ENCODE data around the gene CUZD1. TPM values are rescaled to one million over a fixed set of nuclear protein-coding genes. Genes with fewer than 3 reads are reported as not detected.

Gene CUZD1
- total RNA-seq, 1 donor from 2014 or later = 2.5 TPM

DNA sequence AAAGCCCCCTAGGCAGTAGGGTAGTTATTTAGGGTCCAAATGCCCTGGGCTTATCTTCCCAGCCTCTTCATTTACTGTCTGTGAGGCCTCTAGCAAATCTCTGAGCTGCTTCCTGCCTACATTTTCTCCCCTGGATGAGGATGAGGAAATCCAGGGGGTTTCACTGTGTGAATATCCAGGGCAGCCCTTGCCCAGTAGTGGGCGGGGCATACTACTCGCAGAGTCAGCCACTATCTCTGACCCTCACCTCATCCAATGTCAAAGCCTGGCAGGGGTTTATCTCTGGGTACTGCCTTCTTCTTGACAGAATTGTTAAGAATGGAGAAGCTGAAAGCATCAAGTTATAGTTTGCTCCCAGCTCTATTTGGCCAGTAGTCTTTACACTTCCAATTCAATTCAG is 48.9 kb downstream of the CUZD1 start:
- ATAC-seq (ENCODE audit: low read depth) (no peak), DNase-seq (no peak)
- no peak overlapping the region for H3K27ac Mint-ChIP-seq
- H3K36me3 Mint-ChIP-seq (ENCODE audit: low read depth) = no peaks in the 10 kb centered on the region
- peaks cover 21% of the 10 kb centered on the region for H3K27me3 Mint-ChIP-seq
- no peaks in the 10 kb centered on the region for H3K9me3 Mint-ChIP-seq
- ChIA-PET POLR2A (no interaction called here), CTCF (no interaction called here)
- no peak overlapping the region for H3K4me3 Mint-ChIP-seq
- H3K4me1 Mint-ChIP-seq = no peaks in the 10 kb centered on the region
- TF ChIP-seq, protein P1, sequence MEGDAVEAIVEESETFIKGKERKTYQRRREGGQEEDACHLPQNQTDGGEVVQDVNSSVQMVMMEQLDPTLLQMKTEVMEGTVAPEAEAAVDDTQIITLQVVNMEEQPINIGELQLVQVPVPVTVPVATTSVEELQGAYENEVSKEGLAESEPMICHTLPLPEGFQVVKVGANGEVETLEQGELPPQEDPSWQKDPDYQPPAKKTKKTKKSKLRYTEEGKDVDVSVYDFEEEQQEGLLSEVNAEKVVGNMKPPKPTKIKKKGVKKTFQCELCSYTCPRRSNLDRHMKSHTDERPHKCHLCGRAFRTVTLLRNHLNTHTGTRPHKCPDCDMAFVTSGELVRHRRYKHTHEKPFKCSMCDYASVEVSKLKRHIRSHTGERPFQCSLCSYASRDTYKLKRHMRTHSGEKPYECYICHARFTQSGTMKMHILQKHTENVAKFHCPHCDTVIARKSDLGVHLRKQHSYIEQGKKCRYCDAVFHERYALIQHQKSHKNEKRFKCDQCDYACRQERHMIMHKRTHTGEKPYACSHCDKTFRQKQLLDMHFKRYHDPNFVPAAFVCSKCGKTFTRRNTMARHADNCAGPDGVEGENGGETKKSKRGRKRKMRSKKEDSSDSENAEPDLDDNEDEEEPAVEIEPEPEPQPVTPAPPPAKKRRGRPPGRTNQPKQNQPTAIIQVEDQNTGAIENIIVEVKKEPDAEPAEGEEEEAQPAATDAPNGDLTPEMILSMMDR (IDR thresholded peaks at IDR 0.05) = no peak
- intact Hi-C loops (cut with micrococcal nuclease) = no loop called here

DNA sequence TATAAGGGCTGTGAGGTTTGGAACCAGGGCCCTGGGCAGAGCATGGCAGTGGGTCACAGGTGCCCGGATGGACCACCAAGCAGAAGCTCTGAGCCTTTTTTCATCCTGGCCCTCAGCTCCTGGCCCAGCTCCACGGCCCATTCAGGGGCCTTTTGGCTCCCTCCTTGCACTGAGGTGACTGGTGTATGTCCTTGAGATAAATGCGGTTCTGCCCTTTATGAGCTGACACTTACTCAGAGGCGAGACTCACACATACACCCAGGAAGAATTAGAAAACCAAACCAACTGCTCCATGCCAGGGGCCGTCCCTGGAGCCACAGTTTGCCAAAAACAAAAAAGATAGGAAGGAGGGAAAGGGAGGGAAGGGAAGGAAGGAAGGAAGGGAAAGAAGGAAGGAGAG is 49.7 kb downstream of the CUZD1 start:
- peaks cover 22% of the 10 kb centered on the region for H3K27me3 Mint-ChIP-seq
- intact Hi-C loops (cut with micrococcal nuclease) = no loop called here

DNA sequence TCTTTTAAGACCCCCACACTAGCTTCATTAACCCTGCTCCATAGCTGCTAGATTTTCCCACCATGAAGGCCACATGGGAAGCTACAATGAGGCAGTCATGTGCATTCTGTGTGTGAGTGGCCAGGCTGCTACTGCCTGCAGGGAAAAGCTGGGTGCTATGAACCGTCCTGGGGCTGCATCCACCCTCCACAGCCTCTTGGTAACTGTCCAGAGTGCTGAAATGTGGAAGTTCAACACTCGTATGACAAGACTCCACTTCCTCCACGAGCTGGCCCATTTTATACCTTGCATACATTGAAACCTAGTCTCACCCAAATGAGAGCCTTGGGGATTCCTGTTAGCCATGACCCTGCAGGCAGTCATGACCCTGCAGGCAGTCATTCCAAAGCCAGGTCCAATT is 59.4 kb downstream of the CUZD1 start:
- DNase-seq = no peak
- ATAC-seq (ENCODE audit: low read depth) = no peak
- Mint-ChIP-seq H3K36me3 (ENCODE audit: low read depth) (no peaks in the 10 kb centered on the region), H3K27ac (no peak overlapping the region), H3K9me3 (no peaks in the 10 kb centered on the region), H3K4me3 (no peak overlapping the region), H3K4me1 (no peaks in the 10 kb centered on the region), H3K27me3 (no peaks in the 10 kb centered on the region)
- CTCF ChIA-PET = no interaction called here
- TF ChIP-seq, protein P1 (IDR thresholded peaks at IDR 0.05) = no peak
- intact Hi-C loops (cut with micrococcal nuclease) = no loop called here
- POLR2A ChIA-PET = no interaction called here

More for the DNA sequence above, 49.7 kb downstream of the CUZD1 start:
- TF ChIP-seq, protein P1 (IDR thresholded peaks at IDR 0.05) = no peak
- H3K36me3 Mint-ChIP-seq (ENCODE audit: low read depth) = no peaks in the 10 kb centered on the region
- DNase-seq = no peak
- POLR2A ChIA-PET = no interaction called here
- CTCF ChIA-PET = no interaction called here
- no peak overlapping the region for H3K4me3 Mint-ChIP-seq
- no peak for ATAC-seq (ENCODE audit: low read depth)
- H3K4me1 Mint-ChIP-seq = no peaks in the 10 kb centered on the region
- H3K9me3 Mint-ChIP-seq = no peaks in the 10 kb centered on the region
- no peak overlapping the region for H3K27ac Mint-ChIP-seq

DNA sequence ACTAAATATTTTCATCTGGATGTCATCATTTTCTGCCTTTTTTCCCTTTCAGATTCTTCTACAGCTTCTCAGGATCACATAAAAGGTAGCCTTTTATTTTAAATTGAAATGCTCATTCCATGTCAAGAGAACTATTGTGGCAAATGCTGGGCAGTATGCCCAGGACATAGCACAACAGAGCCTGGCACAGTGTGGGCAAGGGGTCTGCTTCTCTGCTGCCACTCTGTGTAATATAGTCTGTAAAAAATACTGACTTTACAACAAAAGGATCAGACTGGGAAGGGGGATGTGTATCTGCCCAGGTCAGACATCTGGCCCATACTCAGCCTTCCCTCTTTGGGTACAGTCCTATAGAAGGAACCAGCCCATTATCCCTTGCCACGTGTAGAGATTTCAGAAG is 62.7 kb downstream of the CUZD1 start:
- intact Hi-C loops (cut with micrococcal nuclease) = no loop called here
- CTCF ChIA-PET = no interaction called here
- Mint-ChIP-seq H3K4me3 (no peak overlapping the region), H3K27ac (no peak overlapping the region), H3K4me1 (no peaks in the 10 kb centered on the region), H3K27me3 (no peaks in the 10 kb centered on the region), H3K9me3 (no peaks in the 10 kb centered on the region), H3K36me3 (ENCODE audit: low read depth) (no peaks in the 10 kb centered on the region)
- TF ChIP-seq, protein P1 (IDR thresholded peaks at IDR 0.05) = no peak
- DNase-seq (no peak), ATAC-seq (ENCODE audit: low read depth) (no peak)
- POLR2A ChIA-PET = no interaction called here

Other genes with a start within 250 kb of the CUZD1 start
- not detected in 2 replicates for gene C10orf120, start 146.0 kb downstream of the CUZD1 start, total RNA-seq
- 7.3 and 10.0 TPM in 2 replicates for gene FAM24B, start 33.7 kb upstream of the CUZD1 start, total RNA-seq
- gene FAM24A, start 64.8 kb upstream of the CUZD1 start, total RNA-seq = not detected in 2 replicates
- 10.9 and 12.5 TPM in 2 replicates for gene C10orf88, start 108.4 kb upstream of the CUZD1 start, total RNA-seq
- gene PSTK, start 134.5 kb upstream of the CUZD1 start, total RNA-seq = 3.9 and 5.3 TPM in 2 replicates
- 14.2 and 17.0 TPM in 2 replicates for gene IKZF5, start 162.9 kb upstream of the CUZD1 start, total RNA-seq
- gene ACADSB, start 163.1 kb upstream of the CUZD1 start, total RNA-seq = 22.7 and 22.8 TPM in 2 replicates

Measured in activated B cell treated with CpG ODN at 0.5 μM for 24 hours (primary cell).